Measurements from ENCODE around the gene TADA1. TPM values are rescaled to one million over a fixed set of nuclear protein-coding genes. Genes with fewer than 3 reads are reported as not detected.
A peak's percentile ranks its signal among the peaks of the same experiment; 100 is the strongest.

The TADA1 gene
- total RNA-seq, 1 donor from 2014 or later: 24.1 TPM

GRCh38 chr1:166869318-166870099 lies 6.6 kb downstream of the TADA1 start:
- H3K27ac Mint-ChIP-seq (ENCODE audit: unreplicated experiment): no peak overlapping the region
- peaks cover 7% of the 10 kb centered on the region for H3K36me3 Mint-ChIP-seq (ENCODE audit: low read depth)
- DNase-seq (ENCODE audit: low read depth, low spot score): no peak
- no peaks in the 10 kb centered on the region for H3K9me3 Mint-ChIP-seq
- no peaks in the 10 kb centered on the region for H3K27me3 Mint-ChIP-seq (ENCODE audit: low read depth)
- TF ChIP-seq CTCF (conservative IDR thresholded peaks at IDR 0.05): no peak
- no peak overlapping the region for H3K4me3 Mint-ChIP-seq
- peaks cover 22% of the 10 kb centered on the region for H3K4me1 Mint-ChIP-seq

- H3K36me3 Mint-ChIP-seq (ENCODE audit: low read depth): peaks cover 10% of the 10 kb centered on the region
- H3K27ac Mint-ChIP-seq (ENCODE audit: unreplicated experiment): no peak overlapping the region
- no peak for DNase-seq (ENCODE audit: low read depth, low spot score)
- peaks cover 21% of the 10 kb centered on the region for H3K4me1 Mint-ChIP-seq
- no peaks in the 10 kb centered on the region for H3K9me3 Mint-ChIP-seq
- no peak for TF ChIP-seq CTCF (conservative IDR thresholded peaks at IDR 0.05)
- no peaks in the 10 kb centered on the region for H3K27me3 Mint-ChIP-seq (ENCODE audit: low read depth)
- no peak overlapping the region for H3K4me3 Mint-ChIP-seq
These were observed 7.4 kb downstream of the TADA1 start for GRCh38 chr1:166868639-166869038.

GRCh38 chr1:166865926-166866325 lies 10.1 kb downstream of the TADA1 start:
- H3K9me3 Mint-ChIP-seq: no peaks in the 10 kb centered on the region
- no peak overlapping the region for H3K4me3 Mint-ChIP-seq
- H3K36me3 Mint-ChIP-seq (ENCODE audit: low read depth): peaks cover 17% of the 10 kb centered on the region
- H3K27me3 Mint-ChIP-seq (ENCODE audit: low read depth): no peaks in the 10 kb centered on the region
- H3K27ac Mint-ChIP-seq (ENCODE audit: unreplicated experiment): no peak overlapping the region
- no peak for TF ChIP-seq CTCF (conservative IDR thresholded peaks at IDR 0.05)
- peaks cover 7% of the 10 kb centered on the region for H3K4me1 Mint-ChIP-seq
- DNase-seq (ENCODE audit: low read depth, low spot score): no peak

GRCh38 chr1:166859597-166859996 lies 16.5 kb downstream of the TADA1 start:
- Mint-ChIP-seq H3K27ac (ENCODE audit: unreplicated experiment) (no peak overlapping the region), H3K4me1 (peaks cover 15% of the 10 kb centered on the region), H3K9me3 (no peaks in the 10 kb centered on the region), H3K36me3 (ENCODE audit: low read depth) (peaks cover 22% of the 10 kb centered on the region), H3K27me3 (ENCODE audit: low read depth) (no peaks in the 10 kb centered on the region), H3K4me3 (no peak overlapping the region)
- no peak for TF ChIP-seq CTCF (conservative IDR thresholded peaks at IDR 0.05)
- no peak for DNase-seq (ENCODE audit: low read depth, low spot score)

GRCh38 chr1:166858726-166859419 lies 17.2 kb downstream of the TADA1 start:
- TF ChIP-seq CTCF (conservative IDR thresholded peaks at IDR 0.05): no peak
- H3K4me3 Mint-ChIP-seq: no peak overlapping the region
- no peaks in the 10 kb centered on the region for H3K9me3 Mint-ChIP-seq
- H3K27ac Mint-ChIP-seq (ENCODE audit: unreplicated experiment): peak overlapping the region; percentile 57
- H3K36me3 Mint-ChIP-seq (ENCODE audit: low read depth): peaks cover 21% of the 10 kb centered on the region
- H3K4me1 Mint-ChIP-seq: peaks cover 15% of the 10 kb centered on the region
- no peak for DNase-seq (ENCODE audit: low read depth, low spot score)
- no peaks in the 10 kb centered on the region for H3K27me3 Mint-ChIP-seq (ENCODE audit: low read depth)

Measured in neural crest cell (in vitro differentiated cells).